SU-DHL-6 (cell line): Measurements from ENCODE around the gene CLP1.

ENCODE experiments used
- H2AFZ ChIP-seq: fragments of 200-600 bp; sonication (generic); 2 replicates; pipeline ENCODE4 v1.6.1; 2014; ENCODE audit warnings: low read depth, mild to moderate bottlenecking, moderate library complexity, mixed read lengths, antibody characterized with exemption, low read length; ENCODE audit not compliant: severe bottlenecking
- H3F3A ChIP-seq: fragments of 200-600 bp; shearing (Covaris generic); 2 replicates; pipeline ENCODE4 v1.6.0; 2016; ENCODE audit warnings: antibody characterized with exemption, mild to moderate bottlenecking; ENCODE audit not compliant: insufficient read depth
- H3K27ac ChIP-seq: fragments of 200-600 bp; sonication (generic); 2 replicates; pipeline ENCODE4 v1.5.1; 2016; ENCODE audit warnings: low read depth, mild to moderate bottlenecking, low read length, moderate library complexity, mixed read lengths
- H3K27me3 ChIP-seq: fragments of 200-600 bp; sonication (generic), shearing (Covaris generic); 2 replicates; pipeline ENCODE4 v1.6.0; 2014; ENCODE audit warnings: mild to moderate bottlenecking, low read length
- H3K36me3 ChIP-seq: fragments of 200-600 bp; sonication (generic); 2 replicates; pipeline ENCODE4 v1.6.1; 2014; ENCODE audit warnings: mild to moderate bottlenecking, low read length, mixed read lengths
- H3K4me2 ChIP-seq: fragments of 300-600, 200-600 bp; shearing (Covaris generic), sonication (generic); 2 replicates; pipeline ENCODE4 v1.6.0; 2014; ENCODE audit warnings: low read length, low read depth, mild to moderate bottlenecking; ENCODE audit not compliant: poor library complexity, severe bottlenecking
- H3K4me3 ChIP-seq: fragments of 200-600 bp; sonication (generic); 2 replicates; pipeline ENCODE4 v1.5.1; 2014; ENCODE audit warnings: antibody characterized with exemption, low read length, mild to moderate bottlenecking, mixed read lengths; ENCODE audit not compliant: insufficient read depth, poor library complexity, severe bottlenecking
- H3K79me2 ChIP-seq: fragments of 200-600 bp; sonication (generic); 2 replicates; pipeline ENCODE4 v1.6.1; 2014; ENCODE audit warnings: mild to moderate bottlenecking, low read length, moderate library complexity; ENCODE audit not compliant: insufficient read depth
- H3K9ac ChIP-seq: fragments of 200-600 bp; sonication (generic); 2 replicates; pipeline ENCODE4 v1.7.0; 2014; ENCODE audit warnings: mild to moderate bottlenecking, low read length
- H3K9me2 ChIP-seq: fragments of 200-600 bp; sonication (generic); replicated peaks from 2 replicates; pipeline ENCODE4 v1.6.1; 2014; ENCODE audit warnings: low read length; ENCODE audit not compliant: insufficient read depth
- H3K9me3 ChIP-seq: fragments of 200-600 bp; sonication (generic); 2 replicates; pipeline ENCODE4 v1.6.1; 2014; ENCODE audit warnings: low read length, mixed read lengths; ENCODE audit not compliant: insufficient read depth
- H4K20me1 ChIP-seq: fragments of 200-600 bp; sonication (generic); 2 replicates; pipeline ENCODE4 v1.6.1; 2014; ENCODE audit warnings: low read depth, mild to moderate bottlenecking, antibody characterized with exemption, low read length, moderate library complexity, mixed read lengths
- CTCF ChIP-seq: fragments of 200-600 bp; sonication (generic); IDR thresholded peaks from one replicate; pipeline ENCODE4 v1.5.1; 2017; ENCODE audit warnings: antibody characterized with exemption, mild to moderate bottlenecking, low read length, moderate library complexity; ENCODE audit not compliant: insufficient read depth, poor library complexity, severe bottlenecking
- EZH2phosphoT487 ChIP-seq: fragments of 200-600 bp; sonication (generic), shearing (Covaris generic); conservative IDR thresholded peaks from 2 replicates; pipeline ENCODE4 v1.6.1; 2018; ENCODE audit warnings: mild to moderate bottlenecking, antibody characterized with exemption, low read length, moderate library complexity, mixed read lengths

CLP1 gene

GRCh38 chr11:57645689-57646085 is 11.9 kb upstream of the CLP1 start:
- Histone ChIP-seq H3K27ac (no peak overlapping the region), H2AFZ (no peak overlapping the region), H3F3A (no peaks in the 10 kb centered on the region), H3K4me2 (no peak overlapping the region), H3K79me2 (no peaks in the 10 kb centered on the region), H3K27me3 (no peaks in the 10 kb centered on the region), H3K9me2 (no peaks in the 10 kb centered on the region), H3K9me3 (no peaks in the 10 kb centered on the region), H4K20me1 (no peaks in the 10 kb centered on the region), H3K9ac (no peak overlapping the region), H3K4me3 (no peak overlapping the region), H3K36me3 (no peaks in the 10 kb centered on the region)
- no peak for TF ChIP-seq CTCF
- no peak for TF ChIP-seq EZH2phosphoT487

DNA sequence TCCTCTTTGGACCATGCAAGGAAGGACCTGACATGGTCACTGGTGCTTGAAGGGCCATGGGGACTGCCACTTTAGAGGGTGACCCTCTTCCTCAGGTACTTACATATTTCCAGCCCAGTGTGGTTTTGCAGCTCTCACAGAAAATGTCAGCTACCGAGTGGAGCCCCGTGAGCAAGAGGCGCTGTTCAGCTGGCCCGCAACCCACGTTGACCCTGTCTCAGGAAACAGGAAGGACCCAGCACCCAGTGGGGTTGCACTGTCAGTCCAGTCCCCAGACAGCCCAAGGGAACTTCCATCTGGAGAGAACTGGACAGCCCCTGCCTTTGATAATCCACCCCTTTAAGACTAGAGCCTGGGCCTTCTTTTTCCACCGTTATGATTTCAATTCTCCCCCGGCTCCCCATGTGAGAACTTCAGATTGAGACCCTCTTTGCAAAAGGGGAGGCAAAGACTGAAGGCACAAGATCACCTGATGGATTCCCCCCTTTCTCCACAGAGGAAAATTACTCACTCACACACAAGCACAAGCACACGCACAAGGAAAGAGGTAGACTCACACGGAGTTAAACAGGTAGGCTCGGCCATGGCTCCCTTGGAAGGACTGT is 11.3 kb upstream of the CLP1 start:
- no peak overlapping the region for H2AFZ ChIP-seq
- H3K9me3 ChIP-seq, result no peaks in the 10 kb centered on the region
- H3K9me2 ChIP-seq, result no peaks in the 10 kb centered on the region
- TF ChIP-seq CTCF, result no peak
- TF ChIP-seq EZH2phosphoT487, result no peak
- H3K27ac ChIP-seq, result no peak overlapping the region
- H3K79me2 ChIP-seq, result no peaks in the 10 kb centered on the region
- no peaks in the 10 kb centered on the region for H3F3A ChIP-seq
- no peak overlapping the region for H3K9ac ChIP-seq
- H3K27me3 ChIP-seq, result no peaks in the 10 kb centered on the region
- H3K36me3 ChIP-seq, result no peaks in the 10 kb centered on the region
- H3K4me3 ChIP-seq, result no peak overlapping the region
- no peak overlapping the region for H3K4me2 ChIP-seq
- H4K20me1 ChIP-seq, result no peaks in the 10 kb centered on the region

- Histone ChIP-seq H3K9me3 (no peaks in the 10 kb centered on the region), H3K36me3 (no peaks in the 10 kb centered on the region), H3K4me3 (no peak overlapping the region), H3K9me2 (no peaks in the 10 kb centered on the region), H2AFZ (no peak overlapping the region), H3K4me2 (no peak overlapping the region), H3F3A (no peaks in the 10 kb centered on the region), H4K20me1 (no peaks in the 10 kb centered on the region), H3K27ac (no peak overlapping the region), H3K79me2 (no peaks in the 10 kb centered on the region), H3K9ac (no peak overlapping the region), H3K27me3 (no peaks in the 10 kb centered on the region)
- no peak for TF ChIP-seq EZH2phosphoT487
- TF ChIP-seq CTCF, result no peak
Observed at GRCh38 chr11:57646799-57647303, 10.7 kb upstream of the CLP1 start.
